A673 (cell line): ENCODE data around the gene CHID1. TPM values are rescaled to one million over a fixed set of nuclear protein-coding genes. Genes with fewer than 3 reads are reported as not detected.

Experiments
- BruUV-seq: library from RNA; stranded (reverse); fragments of 400-500 nt; replicated peaks from 2 replicates; lab custom pipeline; 2021; lab: Mats Ljungman, UMichigan
- CTCF ChIA-PET: fragments of 300-600 bp; sonication (Branson Sonifier 250); formaldehyde crosslinking; loops from one replicate; lab custom pipeline; 2022; ENCODE audit warnings: antibody characterized with exemption; lab: Charles Lee
- POLR2A ChIA-PET: fragments of 300-600 bp; sonication (Branson Sonifier 250); formaldehyde crosslinking; loops from one replicate; lab custom pipeline; 2022; ENCODE audit warnings: antibody characterized with exemption; ENCODE audit not compliant: low non-redundant PET; lab: Charles Lee
- DNase-seq: peaks from one replicate; pipeline ENCODE4 v3.0.0-alpha.2; 2015; ENCODE audit warnings: low spot score
- H3K27ac ChIP-seq: fragments of 200-600 bp; sonication (generic); 2 replicates; pipeline ENCODE4 v1.5.1; 2016; ENCODE audit warnings: mixed run types, low read depth, mild to moderate bottlenecking, mixed read lengths, antibody characterized with exemption, low read length; ENCODE audit not compliant: poor library complexity, severe bottlenecking
- H3K27me3 ChIP-seq: fragments of 200-600 bp; sonication (generic); replicated peaks from 2 replicates; pipeline ENCODE4 v1.6.1; 2017; ENCODE audit warnings: mixed run types, low read depth, mild to moderate bottlenecking, mixed read lengths, antibody characterized with exemption, low read length; ENCODE audit not compliant: insufficient read depth, poor library complexity
- H3K36me3 ChIP-seq: fragments of 200-600 bp; sonication (generic); 2 replicates; pipeline ENCODE4 v1.6.1; 2016; ENCODE audit warnings: mixed run types, mild to moderate bottlenecking, mixed read lengths, antibody characterized with exemption, low read length; ENCODE audit not compliant: insufficient read depth, poor library complexity, severe bottlenecking
- H3K4me1 ChIP-seq: fragments of 200-600 bp; sonication (generic); 2 replicates; pipeline ENCODE4 v1.6.1; 2017; ENCODE audit warnings: mixed run types, mild to moderate bottlenecking, mixed read lengths, antibody characterized with exemption, low read length; ENCODE audit not compliant: insufficient read depth, poor library complexity, severe bottlenecking
- H3K4me3 ChIP-seq: fragments of 200-600 bp; sonication (generic); 2 replicates; pipeline ENCODE4 v1.5.1; 2016; ENCODE audit warnings: low read depth, mixed run types, mild to moderate bottlenecking, mixed read lengths, low read length; ENCODE audit not compliant: poor library complexity, severe bottlenecking
- H3K9me3 ChIP-seq: fragments of 200-600 bp; sonication (generic); 2 replicates; pipeline ENCODE4 v1.6.1; 2016; ENCODE audit warnings: mixed run types, low read depth, mild to moderate bottlenecking, mixed read lengths, antibody characterized with exemption, low read length; ENCODE audit not compliant: poor library complexity, severe bottlenecking
- EZH2 ChIP-seq: fragments of 200-600 bp; sonication (generic); IDR thresholded peaks from 2 replicates; pipeline ENCODE4 v1.6.1; 2017; ENCODE audit warnings: borderline replicate concordance, low read depth, mild to moderate bottlenecking, mixed read lengths, antibody characterized with exemption, low read length; ENCODE audit not compliant: poor library complexity, severe bottlenecking
- intact Hi-C: fragments of 100-400 bp; cut with micrococcal nuclease; formaldehyde crosslinking; loops from one replicate; pipeline ENCODE4 v1.10.0; 2022; ENCODE audit not compliant: unreplicated experiment
- total RNA-seq: library from RNA; stranded (reverse); gene quantifications from 2 replicates; pipeline ENCODE4 v1.2.3, GENCODE V29; 2021
- TF ChIP-seq, protein P1 (sequence below): fragments of 300-800, 200-600 bp; sonication (generic); conservative IDR thresholded peaks from 2 replicates; pipeline ENCODE4 v1.5.1; 2017; ENCODE audit warnings: low read depth, mild to moderate bottlenecking, antibody characterized with exemption, low read length, moderate library complexity, mixed read lengths

CHID1 gene
- total RNA-seq, 1 experiment from 2014 or later: 105 TPM

DNA sequence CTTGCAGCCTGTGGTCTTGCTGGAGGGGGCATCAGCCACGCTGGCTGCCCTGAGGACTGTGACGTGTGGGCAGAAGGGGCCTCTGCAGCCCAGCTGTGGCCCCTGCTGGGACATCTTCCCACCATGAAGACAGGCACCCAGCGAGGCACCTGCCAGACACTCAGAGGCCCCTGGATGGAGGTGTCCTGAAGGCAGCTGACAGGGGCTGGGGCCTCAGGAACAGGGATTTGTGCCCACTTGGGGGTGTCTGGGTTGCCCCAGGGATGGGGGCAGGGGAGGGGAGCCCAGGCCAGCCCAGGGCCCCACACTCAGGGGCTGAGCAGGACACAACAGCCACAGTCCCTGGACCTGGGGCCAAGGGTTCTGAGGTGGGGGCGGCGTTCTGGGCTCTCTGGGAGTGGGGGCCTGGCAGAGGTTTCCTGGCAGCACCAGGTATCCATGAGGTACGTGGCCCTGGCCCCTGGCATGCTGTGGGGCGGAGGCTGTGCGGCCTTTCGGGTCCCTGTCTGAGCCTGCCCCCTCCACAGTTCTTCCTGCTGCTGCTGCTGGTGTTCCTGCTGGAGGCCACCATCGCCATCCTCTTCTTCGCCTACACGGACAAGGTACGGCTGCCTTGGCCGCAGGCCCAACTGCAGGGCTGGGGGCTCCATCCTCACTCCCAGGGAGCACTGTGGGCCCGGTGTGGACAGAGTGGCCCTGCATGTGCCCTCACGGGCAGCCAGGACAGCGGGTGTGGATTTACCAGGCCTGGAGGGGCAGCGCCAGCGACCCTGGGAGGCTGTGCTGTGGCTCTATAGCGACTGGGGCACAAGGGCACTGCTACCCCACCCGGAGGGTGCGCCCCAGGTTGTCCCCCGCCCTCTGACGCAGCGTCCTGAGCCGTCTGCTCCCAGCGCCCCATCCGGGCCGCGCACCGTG lies 46.4 kb downstream of the CHID1 start:
- H3K27me3 ChIP-seq: no peaks in the 10 kb centered on the region
- H3K4me3 ChIP-seq: no peak overlapping the region
- intact Hi-C loops: no loop called here
- H3K36me3 ChIP-seq: no peaks in the 10 kb centered on the region
- H3K9me3 ChIP-seq: no peaks in the 10 kb centered on the region
- POLR2A ChIA-PET: no interaction called here
- TF ChIP-seq EZH2: no peak
- peaks cover 15% of the 10 kb centered on the region for H3K4me1 ChIP-seq
- DNase-seq: no peak
- no peak overlapping the region for H3K27ac ChIP-seq
- no TSS peak for BruUV-seq
- CTCF ChIA-PET: no interaction called here

DNA sequence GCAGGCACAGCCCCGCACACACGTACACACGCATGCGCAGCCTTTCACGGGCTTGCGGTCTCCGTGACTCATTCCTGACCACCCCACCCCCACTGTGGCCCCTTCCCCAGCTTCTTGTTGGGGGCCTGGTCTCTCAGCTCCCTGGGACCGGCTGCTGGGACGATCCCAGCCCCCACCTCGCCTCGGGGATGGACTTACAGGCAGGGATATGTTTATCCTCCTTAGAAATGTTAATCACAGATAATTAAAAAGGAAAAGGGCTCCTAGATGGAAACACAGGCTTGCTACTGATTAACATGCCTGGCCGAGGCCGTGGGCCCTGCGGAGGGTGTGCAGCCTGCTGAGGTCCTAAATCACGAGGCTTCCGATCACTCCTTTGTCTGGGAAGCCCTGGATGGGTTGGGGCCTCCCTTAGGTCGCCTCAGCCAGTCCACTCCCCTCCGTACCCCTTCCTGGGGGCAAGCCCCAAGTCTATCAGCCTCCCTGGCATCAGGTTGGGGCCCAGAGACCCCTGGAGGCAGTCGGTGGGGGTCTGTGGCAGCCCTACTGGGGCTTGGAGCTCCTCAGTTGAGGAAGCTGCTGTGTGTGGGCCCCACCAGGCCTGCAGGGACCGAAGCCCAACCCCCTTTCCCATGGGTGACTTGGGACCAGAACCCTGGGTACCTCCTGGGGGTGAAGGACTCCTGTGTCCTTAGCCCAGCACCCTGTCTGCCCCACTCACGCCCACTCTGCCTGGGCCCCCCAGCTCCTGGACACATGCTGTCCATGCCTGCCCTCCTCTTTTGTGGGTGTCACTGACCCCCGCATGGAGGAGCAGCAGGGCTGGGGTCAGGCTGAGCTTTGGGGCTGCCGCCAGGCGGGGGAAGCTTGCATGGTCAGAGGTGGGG lies 47.3 kb downstream of the CHID1 start:
- intact Hi-C loops: no loop called here
- CTCF ChIA-PET: no interaction called here
- H3K27ac ChIP-seq: no peak overlapping the region
- POLR2A ChIA-PET: no interaction called here
- H3K4me3 ChIP-seq: no peak overlapping the region
- H3K36me3 ChIP-seq: no peaks in the 10 kb centered on the region
- peaks cover 15% of the 10 kb centered on the region for H3K4me1 ChIP-seq
- no peaks in the 10 kb centered on the region for H3K9me3 ChIP-seq
- no peaks in the 10 kb centered on the region for H3K27me3 ChIP-seq
- no TSS peak for BruUV-seq
- no peak for DNase-seq
- no peak for TF ChIP-seq EZH2
- TF ChIP-seq, protein P1, sequence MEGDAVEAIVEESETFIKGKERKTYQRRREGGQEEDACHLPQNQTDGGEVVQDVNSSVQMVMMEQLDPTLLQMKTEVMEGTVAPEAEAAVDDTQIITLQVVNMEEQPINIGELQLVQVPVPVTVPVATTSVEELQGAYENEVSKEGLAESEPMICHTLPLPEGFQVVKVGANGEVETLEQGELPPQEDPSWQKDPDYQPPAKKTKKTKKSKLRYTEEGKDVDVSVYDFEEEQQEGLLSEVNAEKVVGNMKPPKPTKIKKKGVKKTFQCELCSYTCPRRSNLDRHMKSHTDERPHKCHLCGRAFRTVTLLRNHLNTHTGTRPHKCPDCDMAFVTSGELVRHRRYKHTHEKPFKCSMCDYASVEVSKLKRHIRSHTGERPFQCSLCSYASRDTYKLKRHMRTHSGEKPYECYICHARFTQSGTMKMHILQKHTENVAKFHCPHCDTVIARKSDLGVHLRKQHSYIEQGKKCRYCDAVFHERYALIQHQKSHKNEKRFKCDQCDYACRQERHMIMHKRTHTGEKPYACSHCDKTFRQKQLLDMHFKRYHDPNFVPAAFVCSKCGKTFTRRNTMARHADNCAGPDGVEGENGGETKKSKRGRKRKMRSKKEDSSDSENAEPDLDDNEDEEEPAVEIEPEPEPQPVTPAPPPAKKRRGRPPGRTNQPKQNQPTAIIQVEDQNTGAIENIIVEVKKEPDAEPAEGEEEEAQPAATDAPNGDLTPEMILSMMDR: no peak

DNA sequence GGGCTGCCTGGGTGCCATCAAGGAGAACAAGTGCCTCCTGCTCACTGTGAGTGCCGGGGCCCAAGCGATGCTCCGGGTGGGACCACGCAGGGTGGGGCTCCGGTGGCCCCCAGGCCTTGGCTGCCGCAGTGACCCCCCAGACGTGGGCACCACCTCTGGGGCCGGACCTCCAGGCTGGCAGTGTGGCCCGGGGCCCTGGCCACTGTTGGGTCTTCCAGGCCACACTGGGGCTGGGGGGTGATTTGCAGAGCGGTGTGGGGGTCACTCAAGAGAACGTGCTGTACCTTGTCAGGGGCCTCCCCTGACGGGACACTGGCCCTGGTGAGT lies 48.0 kb downstream of the CHID1 start:
- POLR2A ChIA-PET: no interaction called here
- intact Hi-C loops: no loop called here
- Histone ChIP-seq H3K36me3 (no peaks in the 10 kb centered on the region), H3K27me3 (no peaks in the 10 kb centered on the region), H3K9me3 (no peaks in the 10 kb centered on the region), H3K27ac (no peak overlapping the region), H3K4me1 (peaks cover 15% of the 10 kb centered on the region), H3K4me3 (no peak overlapping the region)
- CTCF ChIA-PET: no interaction called here
- DNase-seq: no peak
- BruUV-seq: no TSS peak
- TF ChIP-seq, protein P1: no peak
- no peak for TF ChIP-seq EZH2
